HepG2 (cell line): Measurements from ENCODE around the gene DPM2. TPM values are rescaled to one million over a fixed set of nuclear protein-coding genes. Genes with fewer than 3 reads are reported as not detected.

ENCODE experiments used
- ATAC-seq: fragments of 200-7000 bp; cut with Tn5 transposase; 3 replicates; pipeline ENCODE4 v1.9.1; 2020; ENCODE audit warnings: mild to moderate bottlenecking, moderate library complexity
- BruUV-seq: library from RNA; stranded (reverse); fragments of 400-500 nt; replicated peaks from 2 replicates; lab custom pipeline; 2021; lab: Mats Ljungman, UMichigan
- CTCF ChIA-PET: fragments of 300-600 bp; formaldehyde crosslinking; extraction: SDS; loops from one replicate; lab custom pipeline; 2021; ENCODE audit warnings: low total read pairs, inconsistent platforms, low intra/inter-chr PET ratio; lab: Yijun Ruan, JAX
- POLR2A ChIA-PET: fragments of 350-600 bp; sonication (Branson Sonifier 250); formaldehyde crosslinking; loops from one replicate; lab custom pipeline; 2020; ENCODE audit warnings: antibody characterized with exemption, inconsistent platforms; lab: Yijun Ruan, JAX
- DNase-seq: peaks from one replicate; pipeline ENCODE4 v3.0.0-alpha.2; 2015; ENCODE audit warnings: low spot score
- FAIRE-seq: peaks from 3 replicates; lab custom pipeline; 2011; peaks lifted over from hg19 to GRCh38; lab: Jason Lieb, UNC
- H2AFZ ChIP-seq: one replicate; pipeline ENCODE4 v1.6.1; 2011; ENCODE audit warnings: low read length, inconsistent platforms
- H3K27ac ChIP-seq: fragments of 300-600 bp; 3 replicates; pipeline ENCODE4 v1.8.0; 2011; ENCODE audit warnings: mixed run types, mild to moderate bottlenecking, mixed read lengths, low read length, inconsistent platforms; ENCODE audit not compliant: insufficient read depth; ENCODE audit errors: extremely low read length
- H3K27me3 ChIP-seq, 2 experiments: fragments of 200-600 bp in 1 of 2; 2 replicates in 1 of 2; 3 replicates in 1 of 2; pipeline versions ENCODE4 v1.6.0 to v1.8.0; 2011; ENCODE audit warnings: low read length in 2 of 2, mild to moderate bottlenecking in 2 of 2, moderate library complexity in 2 of 2, inconsistent platforms in 1 of 2; ENCODE audit not compliant: insufficient read depth in 2 of 2, control insufficient read depth in 1 of 2
- H3K36me3 ChIP-seq, 2 experiments: fragments of 200-600 bp in 1 of 2; replicated peaks in 1 of 2; 2 replicates in 1 of 2; 3 replicates in 1 of 2; pipeline versions ENCODE4 v1.5.1 to v1.8.0; 2011; ENCODE audit warnings: low read length in 2 of 2, inconsistent platforms in 1 of 2; ENCODE audit not compliant: insufficient read depth in 2 of 2, control insufficient read depth in 1 of 2
- H3K4me1 ChIP-seq: 2 replicates; pipeline ENCODE4 v1.5.1; 2012; ENCODE audit warnings: low read length, inconsistent platforms; ENCODE audit not compliant: insufficient read depth
- H3K4me2 ChIP-seq: 2 replicates; pipeline ENCODE4 v1.6.0; 2011; ENCODE audit warnings: low read depth, low read length, inconsistent platforms
- H3K4me3 ChIP-seq, 3 experiments: fragments of 200-600 bp in 1 of 3; sonication (generic), shearing (Covaris generic) in 1 of 3; replicated peaks in 1 of 3; 2 replicates each; pipeline ENCODE4 v1.5.1; 2011 to 2016; ENCODE audit warnings: low read length in 3 of 3, inconsistent platforms in 2 of 3, low read depth in 2 of 3, mild to moderate bottlenecking in 2 of 3, control low read depth in 1 of 3, mixed read lengths in 1 of 3; ENCODE audit not compliant: insufficient read depth in 1 of 3
- H3K79me2 ChIP-seq: one replicate; pipeline ENCODE4 v1.6.1; 2011; ENCODE audit warnings: low read length, inconsistent platforms; ENCODE audit not compliant: insufficient read depth
- H3K9ac ChIP-seq: 2 replicates; pipeline ENCODE4 v1.6.0; 2011; ENCODE audit warnings: mild to moderate bottlenecking, low read depth, low read length, inconsistent platforms; ENCODE audit not compliant: insufficient read depth
- H3K9me3 ChIP-seq: 2 replicates; pipeline ENCODE4 v1.5.1; 2012; ENCODE audit warnings: mild to moderate bottlenecking, low read length
- H4K20me1 ChIP-seq: 2 replicates; pipeline ENCODE4 v1.6.0; 2011; ENCODE audit warnings: inconsistent platforms, mild to moderate bottlenecking, low read length, moderate library complexity; ENCODE audit not compliant: insufficient read depth
- ATF2 ChIP-seq: sonication (generic); formaldehyde crosslinking; IDR thresholded peaks from 2 replicates; pipeline ENCODE4 v1.4.0; 2020; ENCODE audit warnings: missing genetic modification reagents
- CAMTA2 ChIP-seq: sonication (generic); formaldehyde crosslinking; IDR thresholded peaks from 2 replicates; pipeline ENCODE4 v1.4.0; 2020; ENCODE audit warnings: mild to moderate bottlenecking, missing genetic modification reagents, borderline replicate concordance
- EED ChIP-seq: sonication (generic); formaldehyde crosslinking; IDR thresholded peaks from 2 replicates; pipeline ENCODE4 v1.5.0; 2020; ENCODE audit warnings: mild to moderate bottlenecking, missing genetic modification reagents
- ELK4 ChIP-seq: sonication (generic); formaldehyde crosslinking; IDR thresholded peaks from 2 replicates; pipeline ENCODE4 v1.9.0; 2021; ENCODE audit warnings: missing genetic modification reagents, borderline replicate concordance
- KAT8 ChIP-seq: IDR thresholded peaks from 2 replicates; pipeline ENCODE4 v1.6.1; 2016; ENCODE audit warnings: missing genetic modification reagents, missing compliant biosample characterization
- KIAA2018 ChIP-seq: sonication (generic); formaldehyde crosslinking; IDR thresholded peaks from 2 replicates; pipeline ENCODE4 v1.5.0; 2020; ENCODE audit warnings: mild to moderate bottlenecking, missing genetic modification reagents, borderline replicate concordance
- POLR2AphosphoS2 ChIP-seq: IDR thresholded peaks from 2 replicates; pipeline ENCODE4 v1.6.1; 2011; ENCODE audit warnings: low read depth, low read length, improper control_type of control experiment
- SP140L ChIP-seq: sonication (generic); formaldehyde crosslinking; IDR thresholded peaks from 2 replicates; pipeline ENCODE4 v1.4.0; 2020; ENCODE audit warnings: missing genetic modification reagents, borderline replicate concordance
- ZBTB46 ChIP-seq: sonication (generic); formaldehyde crosslinking; IDR thresholded peaks from 2 replicates; pipeline ENCODE4 v1.4.0; 2020; ENCODE audit warnings: mild to moderate bottlenecking, missing genetic modification reagents, borderline replicate concordance
- ZNF33B ChIP-seq: sonication (generic); formaldehyde crosslinking; IDR thresholded peaks from 2 replicates; pipeline ENCODE4 v1.5.1; 2020; ENCODE audit warnings: mild to moderate bottlenecking, missing genetic modification reagents
- WGBS: methylation state at CpG from one replicate; pipeline ENCODE4 v1.1.6; 2017; ENCODE audit warnings: low lambda C conversion rate; 5-methylcytosine and 5-hydroxymethylcytosine counted together
- in situ Hi-C: cut with HindIII; loops from 2 replicates; pipeline ENCODE4 v1.10.0; 2017; ENCODE audit warnings: low pct_unique_long_range_greater_than_20kb; ENCODE audit not compliant: extremely low pct_ligation_motif_present
- intact Hi-C: fragments of 100-400 bp; cut with micrococcal nuclease; formaldehyde crosslinking; loops from one replicate; pipeline ENCODE4 v1.10.0; 2022; ENCODE audit not compliant: unreplicated experiment
- polyA plus RNA-seq, 8 experiments: library from polyadenylated mRNA; depleted of rRNA in 3 of 8; stranded (reverse) in 7 of 8; unstranded in 1 of 8; fragments of >200 nt; fragmentation: Illumina TruSeq in 4 of 8; extraction: Trizol in 4 of 8; gene quantifications; 2 replicates each; pipeline versions ENCODE4 v1.2.1 to v1.2.3, GENCODE V29; 2011 to 2016; ENCODE audit warnings: low read depth in 4 of 8, missing spikeins in 1 of 8, mixed read lengths in 1 of 8; ENCODE audit not compliant: insufficient read depth in 1 of 8
- total RNA-seq, 5 experiments: library from RNA; depleted of rRNA; stranded (reverse); fragments of >200 nt; fragmentation: Illumina TruSeq; extraction: Trizol; gene quantifications; 2 replicates each; pipeline ENCODE4 v1.2.3, GENCODE V29; 2016; ENCODE audit warnings: low read depth in 1 of 5

DPM2 gene
- total and polyA plus RNA-seq, 2 of the 13 experiments (the other 11 are each of a cell fraction or from before 2014, with no cell fraction given): 24.8 to 35.3 TPM

- CTCF ChIA-PET: no interaction called here
- TF ChIP-seq KIAA2018 (CRISPR knock-in tag) (no peak), ZNF33B (no peak), EED (CRISPR knock-in tag) (no peak), ATF2 (CRISPR knock-in tag) (no peak), KAT8 (CRISPR knock-in tag) (no peak), ZBTB46 (CRISPR knock-in tag) (no peak), CAMTA2 (CRISPR knock-in tag) (no peak), SP140L (no peak), POLR2AphosphoS2 (no peak), ELK4 (CRISPR knock-in tag) (no peak)
Observed at GRCh38 chr9:127974001-127974768, 36.5 kb upstream of the DPM2 start.

More at GRCh38 chr9:127974001-127974768, 36.5 kb upstream of the DPM2 start:
- Histone ChIP-seq H3K9ac (no peak overlapping the region), H3K4me1 (peaks cover 64% of the 10 kb centered on the region), H3K27me3 (no peaks in the 10 kb centered on the region; a peak in 1 of 5 replicates), H2AFZ (no peak overlapping the region), H3K4me3 (no peak overlapping the region), H3K9me3 (no peaks in the 10 kb centered on the region), H3K36me3 (peaks cover 0 to 4% of the 10 kb centered on the region in 2 experiments; a peak in 2 of 5 replicates), H3K27ac (no peak overlapping the region), H4K20me1 (peaks cover 33% of the 10 kb centered on the region; the same call in 1 of the 2 replicates), H3K4me2 (no peak overlapping the region; the same call in 1 of the 2 replicates), H3K79me2 (peaks cover 95% of the 10 kb centered on the region)
- FAIRE-seq: no peak
- intact Hi-C loops (loop anchor here (1.0 kb wide), 1 partner anchor 19 kb away; no protein-coding TSS in a partner anchor), in situ Hi-C loops (no loop called here)
- POLR2A ChIA-PET: interaction anchor here (1.0 kb wide), 1 partner anchor 24 kb away, joined by 3 read pairs; no protein-coding TSS in a partner anchor
- ATAC-seq: no peak
- DNase-seq: no peak
- BruUV-seq: no TSS peak
- 91% methylated on average over 10 of the region's 12 CpGs for WGBS
